GM13976 (cell line): ENCODE results near the gene PRKAR2A.
A peak's percentile ranks its signal among the peaks of the same experiment; 100 is the strongest.

Source experiments
- DNase-seq: peaks from one replicate; pipeline ENCODE4 v3.0.0; 2012; ENCODE audit warnings: low spot score
- CTCF ChIP-seq: IDR thresholded peaks from 2 replicates; pipeline ENCODE4 v1.5.1; 2012; ENCODE audit warnings: borderline replicate concordance, mild to moderate bottlenecking; ENCODE audit not compliant: insufficient read depth; ENCODE audit errors: extremely low read depth, missing control alignments, control extremely low read depth
- in situ Hi-C: fragments of 300-500 bp; cut with MboI; formaldehyde crosslinking; loops from one replicate; pipeline ENCODE4 v1.12.0; 2022; ENCODE audit warnings: low sequenced_read_pairs, mixed read lengths, inconsistent platforms; ENCODE audit not compliant: unreplicated experiment

The PRKAR2A gene

GRCh38 chr3:48847504-48848423 is at the start of gene PRKAR2A:
Gene PRKAR2A (minus strand): TSS chr3:48847874. CDS start chr3:48847596, 278 bp downstream.
- TF ChIP-seq CTCF, result no peak
- peak; percentile 97 for DNase-seq
- in situ Hi-C loops, result no loop called here

- in situ Hi-C loops, result no loop called here
- DNase-seq, result no peak
- TF ChIP-seq CTCF, result no peak
Observed at GRCh38 chr3:48896936-48897335, 49.3 kb upstream of the PRKAR2A start.

- no peak for TF ChIP-seq CTCF
Observed at GRCh38 chr3:48894516-48894915, 46.8 kb upstream of the PRKAR2A start.

GRCh38 chr3:48891606-48892005 is 43.9 kb upstream of the PRKAR2A start:
- in situ Hi-C loops, result no loop called here
- no peak for TF ChIP-seq CTCF
- no peak for DNase-seq

More at GRCh38 chr3:48894516-48894915, 46.8 kb upstream of the PRKAR2A start:
- DNase-seq, result no peak
- in situ Hi-C loops, result no loop called here

GRCh38 chr3:48885753-48886152 is 38.1 kb upstream of the PRKAR2A start:
- in situ Hi-C loops, result no loop called here
- no peak for TF ChIP-seq CTCF
- no peak for DNase-seq

- in situ Hi-C loops, result no loop called here
- TF ChIP-seq CTCF, result no peak
- DNase-seq, result no peak
Observed at GRCh38 chr3:48881652-48882114, 34.0 kb upstream of the PRKAR2A start.
